Left ventricle myocardium inferior (tissue), 1 donor: ENCODE results near the gene PRKAG1. TPM values are rescaled to one million over a fixed set of nuclear protein-coding genes. Genes with fewer than 3 reads are reported as not detected.
A peak's percentile ranks its signal among the peaks of the same experiment; 100 is the strongest.

Experiments
- DNase-seq: peaks from one replicate; pipeline ENCODE4 v3.0.0-alpha.2; 2020
- H3K27ac ChIP-seq: fragments of 200-600 bp; replicated peaks from 2 replicates; pipeline ENCODE4 v1.8.0; 2021
- H3K27me3 ChIP-seq: fragments of 200-600 bp; 2 replicates; pipeline ENCODE4 v1.8.0; 2021; ENCODE audit warnings: low read depth
- H3K36me3 ChIP-seq: fragments of 200-600 bp; 2 replicates; pipeline ENCODE4 v1.8.0; 2021
- H3K4me1 ChIP-seq: fragments of 200-600 bp; 2 replicates; pipeline ENCODE4 v1.8.0; 2021
- H3K4me3 ChIP-seq: fragments of 200-600 bp; 2 replicates; pipeline ENCODE4 v1.8.0; 2021; ENCODE audit warnings: mild to moderate bottlenecking, moderate library complexity
- H3K9me3 ChIP-seq: fragments of 200-600 bp; replicated peaks from 2 replicates; pipeline ENCODE4 v1.8.0; 2021
- CTCF ChIP-seq: fragments of 200-600 bp; IDR thresholded peaks from 2 replicates; pipeline ENCODE4 v1.8.0; 2021; ENCODE audit warnings: antibody characterized with exemption, mild to moderate bottlenecking, borderline replicate concordance
- intact Hi-C: fragments of 100-400 bp; cut with micrococcal nuclease; formaldehyde crosslinking; loops from one replicate; pipeline ENCODE4 v1.11.0; 2022
- total RNA-seq: library from RNA; stranded (reverse); fragmentation: NEBNext Ultra II Directional; extraction: Animal tissue kit (Norgen Biotek cat#: 25700); gene quantifications from one replicate; pipeline ENCODE4 v1.2.1, GENCODE V29; 2021
- donor health status: DM: no; HTN: yes; CAD: no; lungs with severe emphysema.

Gene PRKAG1
- total RNA-seq, 1 donor from 2014 or later = 104 TPM

- Histone ChIP-seq H3K4me3 (peak overlapping the region; percentile 41), H3K27me3 (peaks cover 99% of the 10 kb centered on the region), H3K4me1 (peaks cover 24% of the 10 kb centered on the region), H3K36me3 (no peaks in the 10 kb centered on the region), H3K9me3 (no peaks in the 10 kb centered on the region), H3K27ac (no peak overlapping the region)
- no peak for TF ChIP-seq CTCF
- intact Hi-C loops = no loop called here
- no peak for DNase-seq
Measured at GRCh38 chr12:48985901-48986300, 32.7 kb downstream of the PRKAG1 start.

GRCh38 chr12:48985475-48985897, 33.1 kb downstream of the PRKAG1 start:
- Histone ChIP-seq H3K4me3 (peak overlapping the region; percentile 41), H3K4me1 (peaks cover 29% of the 10 kb centered on the region), H3K9me3 (no peaks in the 10 kb centered on the region), H3K27me3 (peaks cover 99% of the 10 kb centered on the region), H3K27ac (no peak overlapping the region), H3K36me3 (no peaks in the 10 kb centered on the region)
- no peak for TF ChIP-seq CTCF
- peak; percentile 62 for DNase-seq
- intact Hi-C loops = no loop called here

GRCh38 chr12:48982397-48983080, 36.0 kb downstream of the PRKAG1 start:
- intact Hi-C loops = no loop called here
- DNase-seq = no peak
- Histone ChIP-seq H3K9me3 (no peaks in the 10 kb centered on the region), H3K4me1 (peaks cover 57% of the 10 kb centered on the region), H3K27me3 (peaks cover 100% of the 10 kb centered on the region), H3K36me3 (no peaks in the 10 kb centered on the region), H3K4me3 (no peak overlapping the region), H3K27ac (no peak overlapping the region)
- TF ChIP-seq CTCF = no peak

GRCh38 chr12:48981757-48982157, 36.8 kb downstream of the PRKAG1 start:
- peaks cover 100% of the 10 kb centered on the region for H3K27me3 ChIP-seq
- no peak for DNase-seq
- peak overlapping the region; percentile 59 for H3K4me3 ChIP-seq
- no peaks in the 10 kb centered on the region for H3K9me3 ChIP-seq
- TF ChIP-seq CTCF = no peak
- H3K36me3 ChIP-seq = no peaks in the 10 kb centered on the region
- H3K27ac ChIP-seq = no peak overlapping the region
- peaks cover 57% of the 10 kb centered on the region for H3K4me1 ChIP-seq
- intact Hi-C loops = no loop called here

GRCh38 chr12:48980953-48981756, 37.4 kb downstream of the PRKAG1 start:
- no peak for DNase-seq
- intact Hi-C loops = no loop called here
- no peaks in the 10 kb centered on the region for H3K36me3 ChIP-seq
- peaks cover 100% of the 10 kb centered on the region for H3K27me3 ChIP-seq
- no peaks in the 10 kb centered on the region for H3K9me3 ChIP-seq
- H3K4me3 ChIP-seq = peak overlapping the region; percentile 59
- H3K27ac ChIP-seq = no peak overlapping the region
- TF ChIP-seq CTCF = peak; percentile 12
- peaks cover 53% of the 10 kb centered on the region for H3K4me1 ChIP-seq
